Keratinocyte (primary cell): ENCODE data around the gene SKIC8. TPM values are rescaled to one million over a fixed set of nuclear protein-coding genes. Genes with fewer than 3 reads are reported as not detected.

Source experiments
- DNase-seq: peaks from one replicate; pipeline ENCODE4 v3.0.0-alpha.2; 2011; ENCODE audit warnings: low read depth, missing footprints, low spot score
- FAIRE-seq: peaks from 2 replicates; lab custom pipeline; 2011; peaks lifted over from hg19 to GRCh38; lab: Jason Lieb, UNC
- H2AFZ ChIP-seq: 2 replicates; pipeline ENCODE4 v1.6.0; 2012; ENCODE audit warnings: low read length, control low read depth, inconsistent platforms; ENCODE audit not compliant: control insufficient read depth
- H3K27ac ChIP-seq: 2 replicates; pipeline ENCODE4 v1.5.1; 2011; ENCODE audit warnings: low read length; ENCODE audit not compliant: control insufficient read depth, insufficient read depth
- H3K27me3 ChIP-seq: 3 replicates; pipeline ENCODE4 v1.6.0; 2011; ENCODE audit warnings: low read length; ENCODE audit not compliant: control insufficient read depth, insufficient read depth; ENCODE audit errors: extremely low read depth
- H3K36me3 ChIP-seq, 2 experiments: 2 replicates in 1 of 2; 3 replicates in 1 of 2; pipeline ENCODE4 v1.5.1; 2011; ENCODE audit warnings: low read length in 2 of 2, mild to moderate bottlenecking in 1 of 2; ENCODE audit not compliant: control insufficient read depth in 2 of 2, insufficient read depth in 2 of 2; ENCODE audit errors: extremely low read depth in 1 of 2
- H3K4me1 ChIP-seq: 3 replicates; pipeline ENCODE4 v1.5.1; 2011; ENCODE audit warnings: low read length; ENCODE audit not compliant: control insufficient read depth, insufficient read depth; ENCODE audit errors: extremely low read depth
- H3K4me2 ChIP-seq: 3 replicates; pipeline ENCODE4 v1.6.0; 2011; ENCODE audit warnings: low read depth, low read length; ENCODE audit not compliant: control insufficient read depth, insufficient read depth; ENCODE audit errors: extremely low read depth
- H3K4me3 ChIP-seq, 3 experiments: fragments of 200-600 bp in 1 of 3; sonication (generic) in 1 of 3; 2 replicates in 2 of 3; 3 replicates in 1 of 3; pipeline ENCODE4 v1.5.1; 2011 to 2016; ENCODE audit warnings: low read length in 3 of 3, mild to moderate bottlenecking in 3 of 3, control low read depth in 2 of 3, inconsistent platforms in 1 of 3, low read depth in 1 of 3, mixed read lengths in 1 of 3, mixed run types in 1 of 3, moderate library complexity in 1 of 3; ENCODE audit not compliant: control insufficient read depth in 2 of 3, insufficient read depth in 2 of 3; ENCODE audit errors: extremely low read depth in 1 of 3
- H3K79me2 ChIP-seq: 2 replicates; pipeline ENCODE4 v1.6.0; 2012; ENCODE audit warnings: low read length; ENCODE audit not compliant: control insufficient read depth, insufficient read depth
- H3K9ac ChIP-seq: 3 replicates; pipeline ENCODE4 v1.6.0; 2011; ENCODE audit warnings: low read length; ENCODE audit not compliant: control insufficient read depth, insufficient read depth; ENCODE audit errors: extremely low read depth
- H3K9me1 ChIP-seq: 3 replicates; pipeline ENCODE4 v1.6.0; 2011; ENCODE audit warnings: low read length; ENCODE audit not compliant: control insufficient read depth, insufficient read depth; ENCODE audit errors: extremely low read depth
- H3K9me3 ChIP-seq: 2 replicates; pipeline ENCODE4 v1.5.1; 2012; ENCODE audit warnings: low read depth, low read length; ENCODE audit not compliant: control insufficient read depth
- H4K20me1 ChIP-seq: 3 replicates; pipeline ENCODE4 v1.6.0; 2011; ENCODE audit warnings: low read length; ENCODE audit not compliant: control insufficient read depth, insufficient read depth; ENCODE audit errors: extremely low read depth
- CTCF ChIP-seq, 3 experiments: IDR thresholded peaks in 1 of 3; conservative IDR thresholded peaks in 1 of 3; optimal IDR thresholded peaks in 1 of 3; 2 replicates in 2 of 3; 3 replicates in 1 of 3; pipeline versions ENCODE3 to v1.5.1; 2011; ENCODE audit warnings: low read length in 3 of 3, mild to moderate bottlenecking in 3 of 3, moderate library complexity in 2 of 3, control low read depth in 1 of 3, inconsistent platforms in 1 of 3; ENCODE audit not compliant: insufficient read depth in 2 of 3; ENCODE audit errors: extremely low read depth in 1 of 3
- EZH2 ChIP-seq: IDR thresholded peaks from one replicate; pipeline ENCODE4 v1.6.1; 2012; ENCODE audit warnings: inconsistent platforms, mild to moderate bottlenecking, low read length, moderate library complexity
- dilution Hi-C: fragments of 300-500 bp; cut with MboI; formaldehyde crosslinking; loops from one replicate; pipeline ENCODE4 v1.7.0; 2020; ENCODE audit warnings: low sequenced_read_pairs; ENCODE audit not compliant: extremely low pct_ligation_motif_present
- polyA plus RNA-seq, 5 experiments: library from polyadenylated mRNA; depleted of rRNA in 3 of 5; stranded (reverse) in 3 of 5; stranded (forward) in 1 of 5; unstranded in 1 of 5; fragments of >200 nt; gene quantifications; 1 replicate in 1 of 5; 2 replicates in 3 of 5; 3 replicates in 1 of 5; pipeline versions ENCODE4 v1.2.1 to v1.2.3, GENCODE V29; 2011 to 2012; ENCODE audit warnings: missing spikeins in 2 of 5, low read depth in 1 of 5, low replicate concordance in 1 of 5

SKIC8 gene
- polyA plus RNA-seq, 1 donor (not counting 4 experiments of a cell fraction or from before 2014, with no cell fraction given): 101 TPM

DNA sequence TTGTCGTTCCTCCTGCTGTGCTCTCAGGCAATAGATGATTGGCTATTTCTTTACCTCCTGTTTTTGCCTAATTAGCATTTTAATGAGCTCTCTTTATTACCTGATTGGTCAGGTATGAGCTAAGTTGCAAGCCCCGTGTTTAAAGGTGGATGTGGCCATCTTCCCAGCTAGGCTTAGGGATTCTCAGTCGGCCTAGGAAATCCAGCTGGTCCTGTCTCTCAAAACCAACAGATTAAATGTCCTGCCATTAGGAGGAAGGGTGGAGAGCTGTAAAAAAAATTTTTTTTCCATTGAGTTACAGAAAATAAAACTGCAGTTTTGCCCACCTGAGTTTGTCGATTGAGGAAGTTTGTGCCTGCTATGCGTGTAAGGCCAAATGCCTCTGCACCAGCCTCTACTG is 59.6 kb downstream of the SKIC8 start:
- no peak for TF ChIP-seq CTCF (optimal IDR thresholded peaks at IDR 0.05 in 1 of 3, IDR thresholded peaks at IDR 0.05 in 1 of 3, conservative IDR thresholded peaks at IDR 0.05 in 1 of 3; ENCODE audit: extremely low read depth in 1 of 3, insufficient read depth in 2 of 3, low read length in 3 of 3)
- no peak for TF ChIP-seq EZH2
- Histone ChIP-seq H3K27me3 (peaks cover 11% of the 10 kb centered on the region), H3K9ac (no peak overlapping the region), H3K4me1 (no peaks in the 10 kb centered on the region), H3K79me2 (no peaks in the 10 kb centered on the region), H3K36me3 (no peaks in the 10 kb centered on the region), H4K20me1 (no peaks in the 10 kb centered on the region), H3K9me1 (no peaks in the 10 kb centered on the region), H3K9me3 (no peaks in the 10 kb centered on the region), H3K27ac (no peak overlapping the region), H3K4me3 (no peak overlapping the region), H2AFZ (no peak overlapping the region), H3K4me2 (no peak overlapping the region)
- DNase-seq (no peak), FAIRE-seq (no peak)
- dilution Hi-C loops: no loop called here

DNA sequence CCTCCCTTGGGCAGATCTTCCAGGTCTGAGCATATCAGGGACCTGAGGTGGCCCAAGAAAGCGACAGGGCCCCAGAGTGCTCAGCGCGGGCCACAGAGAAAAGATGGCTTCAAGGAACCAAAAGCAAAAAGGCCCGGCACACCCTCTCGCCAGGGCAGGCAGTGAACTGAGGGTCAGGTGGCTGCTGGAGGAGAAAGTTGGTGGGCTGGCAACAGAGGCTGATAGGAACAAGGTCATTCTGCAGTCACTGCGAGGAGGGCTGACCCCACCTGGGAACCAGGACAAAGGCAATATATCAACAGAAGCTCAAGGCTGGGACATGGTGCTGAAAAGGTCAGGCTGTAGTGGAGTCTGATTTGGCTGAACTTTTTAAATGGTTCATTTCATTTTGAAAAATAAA is 62.3 kb downstream of the SKIC8 start:
- H3K4me2 ChIP-seq: no peak overlapping the region
- H3K79me2 ChIP-seq: no peaks in the 10 kb centered on the region
- TF ChIP-seq EZH2: no peak
- TF ChIP-seq CTCF (optimal IDR thresholded peaks at IDR 0.05 in 1 of 3, IDR thresholded peaks at IDR 0.05 in 1 of 3, conservative IDR thresholded peaks at IDR 0.05 in 1 of 3; ENCODE audit: extremely low read depth in 1 of 3, insufficient read depth in 2 of 3, low read length in 3 of 3): no peak
- no peak for FAIRE-seq
- DNase-seq: no peak
- H3K27ac ChIP-seq: no peak overlapping the region
- no peaks in the 10 kb centered on the region for H4K20me1 ChIP-seq
- dilution Hi-C loops: no loop called here
- no peaks in the 10 kb centered on the region for H3K36me3 ChIP-seq
- no peak overlapping the region for H3K9ac ChIP-seq
- H3K9me1 ChIP-seq: no peaks in the 10 kb centered on the region
- no peak overlapping the region for H2AFZ ChIP-seq
- H3K4me1 ChIP-seq: no peaks in the 10 kb centered on the region
- H3K4me3 ChIP-seq: no peak overlapping the region
- H3K9me3 ChIP-seq: no peaks in the 10 kb centered on the region
- peaks cover 11% of the 10 kb centered on the region for H3K27me3 ChIP-seq
